GM12891 (cell line): Measurements from ENCODE around the gene MRPL55.

Experiments used
- DNase-seq: peaks from one replicate; pipeline ENCODE4 v3.0.0; 2011; ENCODE audit warnings: low spot score; ENCODE audit not compliant: insufficient read length
- FAIRE-seq: peaks from 2 replicates; lab custom pipeline; 2011; peaks lifted over from hg19 to GRCh38; lab: Jason Lieb, UNC
- PAX5 ChIP-seq: IDR thresholded peaks from 2 replicates; pipeline ENCODE4 v1.6.1; 2011; ENCODE audit warnings: low read length, moderate library complexity, mild to moderate bottlenecking; ENCODE audit not compliant: insufficient read depth, severe bottlenecking
- POLR2A ChIP-seq: IDR thresholded peaks from 2 replicates; pipeline ENCODE4 v1.6.1; 2011; ENCODE audit warnings: low read depth, low read length, control low read depth
- POLR2AphosphoS5 ChIP-seq: IDR thresholded peaks from 2 replicates; pipeline ENCODE4 v1.6.1; 2011; ENCODE audit warnings: low read depth, low read length, control low read depth
- POU2F2 ChIP-seq: IDR thresholded peaks from 2 replicates; pipeline ENCODE4 v1.6.1; 2011; ENCODE audit warnings: low read depth, mild to moderate bottlenecking, control low read depth, low read length, moderate library complexity
- SPI1 ChIP-seq: IDR thresholded peaks from 2 replicates; pipeline ENCODE4 v1.6.1; 2011; ENCODE audit warnings: low read depth, low read length, control low read depth
- TAF1 ChIP-seq: IDR thresholded peaks from 2 replicates; pipeline ENCODE4 v1.6.1; 2011; ENCODE audit warnings: low read depth, low read length, control low read depth

Gene MRPL55

DNA sequence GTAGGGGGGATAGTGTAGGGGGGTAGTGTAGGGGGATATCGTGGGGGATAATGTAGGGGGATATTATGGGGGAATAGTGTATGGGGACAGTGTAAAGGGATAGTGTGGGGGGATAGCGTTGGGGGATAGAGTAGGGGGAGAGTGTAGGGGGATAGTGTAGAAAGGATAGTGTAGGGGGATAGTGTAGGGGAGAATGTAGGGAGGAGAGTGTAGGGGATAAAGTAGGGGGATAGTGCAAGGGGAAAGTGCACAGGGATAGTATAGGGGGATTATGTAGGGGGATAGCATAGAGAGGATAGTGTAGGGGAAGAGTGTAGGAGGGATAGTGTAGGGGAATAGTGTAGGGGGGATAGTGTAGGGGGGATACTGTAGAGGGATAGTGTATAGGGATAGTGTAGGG, 38.9 kb downstream of the MRPL55 start:
- TF ChIP-seq PAX5 (no peak), POU2F2 (no peak), TAF1 (no peak), POLR2A (no peak), POLR2AphosphoS5 (no peak), SPI1 (no peak)
- DNase-seq, result no peak
- no peak for FAIRE-seq

- TF ChIP-seq SPI1, result no peak
- no peak for TF ChIP-seq POLR2A
- no peak for TF ChIP-seq POLR2AphosphoS5
- TF ChIP-seq TAF1, result no peak
- FAIRE-seq (no peak), DNase-seq (no peak)
Measured at GRCh38 chr1:228068359-228068758, 40.7 kb downstream of the MRPL55 start.

- FAIRE-seq, result no peak
- no peak for DNase-seq
- no peak for TF ChIP-seq POU2F2
Measured at GRCh38 chr1:228066891-228067654, 42.0 kb downstream of the MRPL55 start.

GRCh38 chr1:228066416-228066815, 42.7 kb downstream of the MRPL55 start:
- no peak for DNase-seq
- TF ChIP-seq PAX5 (no peak), POLR2AphosphoS5 (no peak), POLR2A (no peak), TAF1 (no peak), SPI1 (no peak), POU2F2 (no peak)
- no peak for FAIRE-seq

- DNase-seq (no peak), FAIRE-seq (no peak)
Measured at GRCh38 chr1:228065543-228066347, 43.4 kb downstream of the MRPL55 start.

GRCh38 chr1:228064741-228065542, 44.2 kb downstream of the MRPL55 start:
- FAIRE-seq (no peak), DNase-seq (no peak)

More at GRCh38 chr1:228065543-228066347, 43.4 kb downstream of the MRPL55 start:
- no peak for TF ChIP-seq POU2F2
- no peak for TF ChIP-seq SPI1

DNA sequence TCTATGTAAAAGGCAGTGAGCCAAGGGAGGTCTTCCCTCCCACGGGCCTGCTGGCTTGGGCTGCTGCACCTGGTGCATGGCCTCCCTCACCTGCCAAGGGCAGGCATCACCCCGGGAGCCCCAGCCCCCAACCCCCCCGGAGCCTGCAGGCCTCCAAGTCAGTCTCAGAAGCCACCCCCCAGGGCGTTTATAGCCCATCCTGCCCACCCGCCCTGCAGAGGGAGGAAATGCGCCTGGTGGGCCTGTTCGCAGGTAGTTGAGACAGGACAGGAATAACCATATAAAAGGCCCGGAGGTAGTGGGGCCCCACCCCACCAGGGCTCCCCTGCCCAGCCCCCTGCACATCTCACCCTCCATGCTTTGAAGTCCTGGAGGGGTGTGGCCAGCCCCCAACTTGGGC, 44.8 kb downstream of the MRPL55 start:
- FAIRE-seq (no peak), DNase-seq (no peak)
- no peak for TF ChIP-seq POLR2A
- no peak for TF ChIP-seq POU2F2

More at GRCh38 chr1:228064741-228065542, 44.2 kb downstream of the MRPL55 start:
- TF ChIP-seq POLR2AphosphoS5 (no peak), POU2F2 (no peak), POLR2A (no peak), SPI1 (no peak), PAX5 (no peak), TAF1 (no peak)

DNA sequence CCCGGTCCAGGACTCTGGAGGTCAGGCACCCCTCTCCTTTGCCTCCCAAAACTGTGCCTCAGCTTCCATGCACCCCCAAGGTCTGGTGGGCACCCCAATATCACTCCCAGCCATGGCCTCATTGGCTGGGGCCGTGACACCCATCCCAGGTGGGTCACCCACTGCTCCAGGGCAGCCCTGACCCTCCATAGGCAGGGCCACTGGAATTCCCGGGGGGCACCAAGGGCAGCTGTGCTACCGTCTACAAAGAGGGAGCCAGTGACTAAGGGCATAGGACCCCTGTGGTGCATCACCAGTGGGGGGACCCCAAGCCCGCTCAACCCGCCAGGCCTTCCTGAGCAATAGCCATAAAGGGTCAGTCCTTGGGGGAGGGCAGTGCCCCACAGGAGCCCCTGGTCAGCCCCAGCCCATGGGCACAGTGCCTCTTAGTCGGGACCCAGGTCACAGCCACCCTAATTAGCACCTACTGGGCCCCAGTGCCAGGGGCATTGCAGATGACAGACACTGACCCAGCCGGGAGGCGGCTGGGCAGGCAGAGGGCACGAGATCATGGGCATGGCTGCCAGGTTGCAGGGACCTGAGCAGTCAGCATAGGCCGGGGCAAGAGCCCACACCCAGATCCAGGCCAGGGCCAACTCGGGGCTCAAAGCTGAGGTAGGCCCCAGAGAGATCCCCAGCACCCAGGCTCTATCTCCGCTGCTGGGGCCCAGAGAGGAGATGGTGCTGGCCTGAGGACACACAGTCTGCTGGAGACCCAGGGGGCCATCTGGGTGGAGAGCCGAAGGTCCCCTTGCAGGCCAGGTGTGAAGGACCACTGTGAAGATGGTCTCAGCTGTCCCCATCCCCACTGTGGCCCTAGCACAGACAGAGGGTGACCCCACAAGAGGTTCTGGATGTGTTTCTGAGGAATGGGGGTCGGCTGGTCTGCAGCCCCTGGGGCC, 45.6 kb downstream of the MRPL55 start:
- no peak for TF ChIP-seq PAX5
- TF ChIP-seq TAF1, result no peak
- TF ChIP-seq POU2F2, result no peak
- no peak for TF ChIP-seq POLR2AphosphoS5
- TF ChIP-seq POLR2A, result no peak
- TF ChIP-seq SPI1, result no peak
- no peak for DNase-seq
- FAIRE-seq, result no peak

DNA sequence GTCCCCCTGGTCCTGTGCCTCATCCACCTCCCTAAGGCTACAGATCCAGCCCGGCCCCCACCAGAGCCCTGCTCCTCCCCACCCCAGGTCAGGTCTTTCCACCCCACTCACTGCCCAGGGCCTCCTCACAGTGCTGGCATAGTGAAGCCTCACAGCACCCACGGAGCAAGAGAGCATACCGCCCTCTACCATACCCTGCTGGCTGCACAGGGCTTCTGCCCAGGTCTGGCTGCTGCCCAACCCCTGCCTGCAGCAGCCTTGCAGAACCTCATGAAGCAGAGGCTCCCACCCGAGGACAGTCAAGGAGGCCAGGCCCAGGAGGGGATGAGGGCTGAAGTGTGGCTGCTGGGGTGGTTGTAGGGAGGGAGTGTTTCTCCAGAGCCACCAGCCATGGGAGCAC, 46.3 kb downstream of the MRPL55 start:
- TF ChIP-seq POLR2A, result no peak
- no peak for TF ChIP-seq POU2F2
- FAIRE-seq (no peak), DNase-seq (no peak)
